ENCODE measurements around the gene SLC38A6.
"Not testable (repeated sequence)": the region's sequence is repeated elsewhere in the genome, so short reads cannot be mapped to it uniquely, and the experiment has no call there.

The SLC38A6 gene

GRCh38 chr14:61063461-61063860, 82.4 kb downstream of the SLC38A6 start:
- no peak for DNase-seq (ENCODE audit: low spot score)

GRCh38 chr14:61064210-61064609, 83.2 kb downstream of the SLC38A6 start:
- DNase-seq (ENCODE audit: low spot score): no peak

GRCh38 chr14:61064856-61065255, 83.8 kb downstream of the SLC38A6 start:
- DNase-seq (ENCODE audit: low spot score): no peak

GRCh38 chr14:61065656-61066055, 84.6 kb downstream of the SLC38A6 start:
- no peak for DNase-seq (ENCODE audit: low spot score)

GRCh38 chr14:61072442-61072841, 91.4 kb downstream of the SLC38A6 start:
- DNase-seq (ENCODE audit: low spot score): not testable (repeated sequence)

GRCh38 chr14:61074852-61075251, 93.8 kb downstream of the SLC38A6 start:
- DNase-seq (ENCODE audit: low spot score): no peak

DNA sequence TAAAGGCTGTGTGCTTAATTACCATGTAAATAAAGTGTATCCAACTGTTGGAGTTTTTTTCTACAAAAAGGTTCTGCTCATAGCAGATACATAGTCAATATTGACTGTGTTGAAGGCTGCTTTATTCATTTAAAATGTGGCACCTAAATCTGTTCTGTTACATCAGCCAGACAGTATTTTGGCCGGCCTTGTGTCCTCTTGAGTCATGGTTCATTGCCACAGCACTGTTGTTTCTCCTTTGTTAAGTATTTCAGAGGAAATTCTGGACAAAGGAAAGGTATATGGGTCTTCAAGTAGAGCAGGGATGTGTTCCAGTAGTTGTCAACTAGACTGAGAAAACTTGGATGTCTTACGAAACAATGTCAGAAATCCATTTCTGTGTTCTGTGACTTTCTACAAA, 95.5 kb downstream of the SLC38A6 start:
- DNase-seq (ENCODE audit: low spot score): no peak

DNA sequence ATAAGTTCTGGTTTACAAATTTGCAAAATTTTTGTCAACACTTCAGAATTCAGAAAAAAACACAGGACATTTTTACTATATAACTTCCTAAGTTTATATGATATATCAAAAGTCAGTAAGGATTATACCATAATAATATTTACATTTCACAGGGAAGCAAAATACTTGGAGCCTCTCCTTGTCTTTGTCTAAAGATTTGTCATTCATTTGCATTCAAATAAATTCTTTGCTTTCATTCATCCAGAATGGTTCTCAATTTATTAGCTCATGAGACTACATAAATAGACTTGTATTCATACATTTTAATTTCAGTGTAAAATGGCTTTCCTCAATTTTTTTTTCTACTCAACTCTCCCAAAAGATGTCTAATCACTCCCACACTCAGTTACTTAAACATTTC, 96.4 kb downstream of the SLC38A6 start:
- no peak for DNase-seq (ENCODE audit: low spot score)

GRCh38 chr14:61077951-61078720, 97.1 kb downstream of the SLC38A6 start:
- DNase-seq (ENCODE audit: low spot score): no peak

DNA sequence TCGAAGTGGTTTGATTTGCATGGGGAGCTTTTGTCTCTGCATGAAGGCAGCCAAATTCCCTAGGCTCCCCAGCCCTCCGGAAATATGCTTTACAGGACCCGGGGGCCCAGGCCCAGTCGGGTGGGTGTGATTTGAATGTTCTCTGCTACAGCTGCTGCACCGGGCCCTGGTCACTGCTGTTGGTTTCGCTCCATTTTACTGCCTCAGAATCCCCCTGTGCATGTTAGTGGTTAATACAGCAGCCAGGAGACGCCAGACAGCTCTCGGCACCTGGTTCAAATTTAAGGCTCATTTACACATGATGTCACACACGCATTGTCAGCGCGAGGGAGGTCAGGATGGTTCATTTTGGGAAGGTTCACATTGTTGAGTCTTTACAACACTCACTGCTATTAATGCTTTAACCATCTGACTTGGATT, 99.6 kb downstream of the SLC38A6 start:
- DNase-seq (ENCODE audit: low spot score): no peak

DNA sequence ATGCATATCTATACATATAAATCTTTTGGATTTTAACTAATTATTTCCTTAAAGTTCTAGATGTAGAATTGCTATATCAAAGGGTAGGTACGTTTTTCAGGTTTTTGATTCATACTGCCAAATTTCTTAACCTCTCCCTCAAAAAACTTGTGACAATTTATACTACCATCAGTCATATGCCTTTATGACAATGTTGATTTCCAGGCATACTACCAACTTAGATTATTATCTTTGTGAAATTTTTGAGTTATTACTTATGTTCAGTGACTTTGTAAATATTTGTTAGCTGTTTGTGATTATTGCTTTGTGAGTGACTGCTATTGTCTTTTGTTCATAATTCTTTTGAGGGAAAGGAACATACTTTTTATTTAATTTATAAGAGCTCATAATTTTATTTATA, 107.0 kb downstream of the SLC38A6 start:
- DNase-seq (ENCODE audit: low spot score): no peak

- no peak for DNase-seq (ENCODE audit: low spot score)
These were observed 108.2 kb downstream of the SLC38A6 start for GRCh38 chr14:61089126-61089750.

DNA sequence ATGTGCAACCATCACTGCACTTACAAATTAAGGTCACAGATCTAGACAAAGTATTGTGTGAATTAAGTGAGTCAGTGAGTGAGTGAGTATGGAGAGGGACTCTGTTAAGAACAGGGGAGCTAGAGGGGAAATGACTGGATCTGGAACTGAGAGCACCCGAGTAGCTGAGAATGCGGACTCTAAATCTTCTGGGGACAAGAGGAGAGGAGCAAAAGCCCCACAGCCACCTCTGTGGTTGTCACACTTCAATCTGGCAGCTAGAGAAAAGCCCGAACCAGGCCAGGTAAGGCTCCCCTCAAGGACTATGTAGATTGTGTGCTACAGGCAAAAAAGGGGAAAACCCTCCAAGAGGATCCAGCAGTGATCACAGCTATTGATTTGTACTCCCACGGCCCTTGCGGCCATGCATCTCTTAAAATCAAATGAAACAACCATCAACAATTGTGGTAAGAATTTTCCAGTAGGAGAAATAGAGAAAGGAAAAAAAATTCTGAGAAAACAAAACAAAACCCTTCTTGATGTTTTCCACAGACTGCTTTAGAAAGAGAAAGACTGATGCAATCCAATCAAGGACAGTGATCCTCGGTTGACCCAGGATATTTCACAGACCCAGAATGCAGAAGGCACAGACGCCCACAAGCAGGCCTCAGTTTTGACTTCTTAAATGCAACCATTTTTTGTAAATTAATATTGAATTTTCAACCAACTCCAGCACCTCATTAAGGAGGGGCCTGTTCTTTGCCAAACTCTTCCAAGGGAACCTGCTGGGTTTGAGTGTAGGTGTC, 109.6 kb downstream of the SLC38A6 start:
- DNase-seq (ENCODE audit: low spot score): no peak

GRCh38 chr14:61091657-61092273, 110.7 kb downstream of the SLC38A6 start:
- DNase-seq (ENCODE audit: low spot score): no peak

DNA sequence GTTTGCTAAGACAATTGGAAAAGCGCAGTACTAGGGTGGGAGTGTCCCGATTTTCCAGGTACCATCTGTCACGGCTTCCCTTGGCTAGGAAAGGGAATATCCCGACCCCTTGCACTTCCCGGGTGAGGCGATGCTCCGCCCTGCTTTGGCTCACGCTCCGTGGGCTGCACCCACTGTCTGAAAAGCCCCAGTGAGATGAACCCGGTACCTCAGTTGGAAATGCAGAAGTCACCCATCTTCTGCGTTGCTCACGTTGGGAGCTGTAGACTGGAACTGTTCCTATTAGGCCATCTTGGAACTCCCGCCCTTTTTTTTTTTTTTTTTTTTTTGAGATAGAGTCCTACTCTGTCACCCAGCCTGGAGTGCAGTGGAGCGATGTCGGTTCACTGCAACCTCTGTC, 117.1 kb downstream of the SLC38A6 start:
- DNase-seq (ENCODE audit: low spot score): not testable (repeated sequence)

DNA sequence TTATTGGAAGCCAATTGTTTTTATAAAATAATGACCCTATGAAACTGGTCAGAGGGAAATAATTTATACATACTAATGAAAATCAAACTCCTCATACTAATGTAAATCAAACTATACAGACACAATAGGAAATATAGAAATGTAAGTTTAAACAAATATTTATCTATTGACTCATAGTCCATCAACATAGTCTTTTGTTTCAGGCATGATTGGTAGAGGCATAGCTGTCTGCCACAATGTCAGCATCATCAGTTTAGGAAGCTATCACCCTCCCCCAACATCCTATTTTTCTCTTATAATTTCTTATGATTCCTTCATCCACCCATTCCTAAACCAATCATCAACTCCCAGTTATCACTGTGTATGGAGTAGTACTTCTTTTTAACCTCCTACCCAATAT, 117.7 kb downstream of the SLC38A6 start:
- no peak for DNase-seq (ENCODE audit: low spot score)

DNA sequence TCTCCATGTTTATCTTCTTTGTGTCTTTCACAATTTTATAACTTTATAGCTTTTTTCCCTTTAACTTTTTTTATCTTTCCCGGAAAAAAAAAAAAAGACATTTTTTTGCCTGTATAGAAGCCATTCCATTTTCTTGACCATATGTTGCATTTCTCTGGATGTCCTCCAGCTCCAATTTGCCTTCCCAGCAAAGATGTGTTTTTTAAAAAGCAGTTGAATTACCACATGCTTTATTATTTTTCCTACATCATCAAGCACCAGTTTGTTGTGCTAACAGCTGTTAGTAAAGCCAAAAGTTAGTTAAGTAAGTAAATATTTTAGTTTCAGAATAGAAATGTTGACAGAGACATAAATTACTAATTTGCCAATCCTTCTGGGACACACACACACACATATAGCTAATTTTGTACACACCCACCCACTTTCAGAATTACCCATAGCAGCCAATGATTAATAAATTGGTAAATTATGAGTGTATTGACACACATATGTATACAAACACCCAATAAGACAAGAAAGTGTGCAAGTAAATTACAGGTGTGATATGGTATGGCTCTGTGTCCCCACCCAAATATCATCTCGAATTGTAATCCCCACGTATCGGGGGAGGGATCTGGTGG, 118.3 kb downstream of the SLC38A6 start:
- DNase-seq (ENCODE audit: low spot score): no peak

- no peak for DNase-seq (ENCODE audit: low spot score)
These were observed 120.9 kb downstream of the SLC38A6 start for GRCh38 chr14:61101803-61102548.
